Breast epithelium (tissue), 3 donors: Measurements from ENCODE around the gene PEX13.

Source experiments
- CTCF ChIP-seq, 3 donors: fragments of 450-650 bp; IDR thresholded peaks; one replicate each; pipeline ENCODE4 v1.5.1; 2016 to 2017; ENCODE audit warnings: antibody characterized with exemption in 3 of 3, mild to moderate bottlenecking in 3 of 3, moderate library complexity in 3 of 3
- POLR2A ChIP-seq: fragments of 450-650 bp; IDR thresholded peaks from one replicate; pipeline ENCODE4 v1.6.1; 2016; ENCODE audit warnings: antibody characterized with exemption, mild to moderate bottlenecking, moderate library complexity

- no peak for TF ChIP-seq POLR2A
- no peak for TF ChIP-seq CTCF (IDR thresholded peaks at IDR 0.05)
Measured at GRCh38 chr2:61091485-61091884, 74.0 kb downstream of the PEX13 start.
